Hematopoietic multipotent progenitor cell treated with erythropoietin and hydrocortisone succinate and interleukin-3 and kit ligand, for 15 days (in vitro differentiated cells): ENCODE results near the gene UBA3.

Experiments used
- DNase-seq: peaks from one replicate; pipeline ENCODE4 v3.0.0-alpha.2; 2015; ENCODE audit warnings: low spot score

The UBA3 gene

GRCh38 chr3:69080233-69080920, at the start of gene UBA3:
Gene UBA3 (minus strand): TSS chr3:69080365. CDS start chr3:69080353, 12 bp downstream.
- DNase-seq: peak; percentile 92

GRCh38 chr3:69129531-69129930, 49.4 kb upstream of the UBA3 start:
- no peak for DNase-seq

GRCh38 chr3:69128509-69128908, 48.3 kb upstream of the UBA3 start:
- DNase-seq: no peak

- DNase-seq: no peak
Measured at GRCh38 chr3:69126999-69127398, 46.8 kb upstream of the UBA3 start.

GRCh38 chr3:69126216-69126615, 46.1 kb upstream of the UBA3 start:
- DNase-seq: no peak

- DNase-seq: no peak
Measured at GRCh38 chr3:69122403-69122802, 42.2 kb upstream of the UBA3 start, which contains the start of gene LMOD3. Gene LMOD3 (minus strand): TSS chr3:69122595. CDS start chr3:69122386, 209 bp downstream.

- no peak for DNase-seq
Measured at GRCh38 chr3:69121950-69122349, 41.8 kb upstream of the UBA3 start.

GRCh38 chr3:69121513-69121912, 41.3 kb upstream of the UBA3 start:
- DNase-seq: no peak

GRCh38 chr3:69120879-69121464, 40.8 kb upstream of the UBA3 start:
- DNase-seq: peak; percentile 80

- no peak for DNase-seq
Measured at GRCh38 chr3:69119681-69120080, 39.5 kb upstream of the UBA3 start.

- DNase-seq: no peak
Measured at GRCh38 chr3:69119138-69119537, 39.0 kb upstream of the UBA3 start.

- no peak for DNase-seq
Measured at GRCh38 chr3:69118555-69118954, 38.4 kb upstream of the UBA3 start.

- DNase-seq: no peak
Measured at GRCh38 chr3:69116897-69117296, 36.7 kb upstream of the UBA3 start.

- DNase-seq: no peak
Measured at GRCh38 chr3:69116162-69116561, 36.0 kb upstream of the UBA3 start.

- DNase-seq: no peak
Measured at GRCh38 chr3:69115731-69116130, 35.6 kb upstream of the UBA3 start.

GRCh38 chr3:69113536-69113935, 33.4 kb upstream of the UBA3 start:
- no peak for DNase-seq

GRCh38 chr3:69110941-69111546, 30.9 kb upstream of the UBA3 start:
- DNase-seq: no peak

- no peak for DNase-seq
Measured at GRCh38 chr3:69108811-69109210, 28.6 kb upstream of the UBA3 start.

GRCh38 chr3:69107841-69108240, 27.7 kb upstream of the UBA3 start:
- DNase-seq: no peak

- no peak for DNase-seq
Measured at GRCh38 chr3:69105320-69105719, 25.2 kb upstream of the UBA3 start.

- no peak for DNase-seq
Measured at GRCh38 chr3:69104586-69104985, 24.4 kb upstream of the UBA3 start.

- no peak for DNase-seq
Measured at GRCh38 chr3:69103123-69103522, 23.0 kb upstream of the UBA3 start.

- no peak for DNase-seq
Measured at GRCh38 chr3:69102384-69102783, 22.2 kb upstream of the UBA3 start.

GRCh38 chr3:69099576-69099975, 19.4 kb upstream of the UBA3 start:
- no peak for DNase-seq
